Smooth muscle cell (in vitro differentiated cells): ENCODE measurements around the gene REG3A. TPM values are rescaled to one million over a fixed set of nuclear protein-coding genes. Genes with fewer than 3 reads are reported as not detected.

ENCODE experiments used
- DNase-seq: peaks from one replicate; lab custom pipeline; 2025; ENCODE audit not compliant: unreplicated experiment; lab: John Stamatoyannopoulos, UW
- H2AFZ ChIP-seq: fragments of 200-600 bp; sonication (generic); 2 replicates; pipeline ENCODE4 v1.6.0; 2016; ENCODE audit warnings: antibody characterized with exemption, low read depth, mild to moderate bottlenecking
- H3F3A ChIP-seq: fragments of 200-600 bp; sonication (generic); 2 replicates; pipeline ENCODE4 v1.6.0; 2017; ENCODE audit warnings: antibody characterized with exemption, low read depth
- H3K27ac ChIP-seq: fragments of 200-600 bp; sonication (generic); 2 replicates; pipeline ENCODE4 v1.5.1; 2016; ENCODE audit warnings: low read depth, mild to moderate bottlenecking
- H3K27me3 ChIP-seq: fragments of 200-600 bp; sonication (generic); 2 replicates; pipeline ENCODE4 v1.6.1; 2016; ENCODE audit warnings: low read depth, mild to moderate bottlenecking
- H3K36me3 ChIP-seq: fragments of 200-600 bp; sonication (generic); 2 replicates; pipeline ENCODE4 v1.5.1; 2016; ENCODE audit warnings: low read depth
- H3K4me1 ChIP-seq: fragments of 200-600 bp; sonication (generic); 2 replicates; pipeline ENCODE4 v1.5.1; 2016; ENCODE audit warnings: low read depth
- H3K4me2 ChIP-seq: fragments of 200-600 bp; sonication (generic); 2 replicates; pipeline ENCODE4 v1.6.0; 2016; ENCODE audit warnings: mild to moderate bottlenecking
- H3K4me3 ChIP-seq: fragments of 200-600 bp; sonication (generic); 2 replicates; pipeline ENCODE4 v1.5.1; 2016; ENCODE audit warnings: mild to moderate bottlenecking
- H3K79me2 ChIP-seq: fragments of 200-600 bp; sonication (generic); 2 replicates; pipeline ENCODE4 v1.6.0; 2016; ENCODE audit warnings: low read depth, mild to moderate bottlenecking
- H3K9ac ChIP-seq: fragments of 200-600 bp; sonication (generic); 2 replicates; pipeline ENCODE4 v1.6.0; 2016; ENCODE audit warnings: low read depth
- H3K9me3 ChIP-seq: fragments of 200-600 bp; sonication (generic); replicated peaks from 2 replicates; pipeline ENCODE4 v1.5.1; 2016; ENCODE audit warnings: low read depth
- H4K20me1 ChIP-seq: fragments of 200-600 bp; sonication (generic); 2 replicates; pipeline ENCODE4 v1.6.0; 2016; ENCODE audit warnings: low read depth
- CTCF ChIP-seq: fragments of 200-600 bp; sonication (generic); IDR thresholded peaks from 2 replicates; pipeline ENCODE4 v1.5.1; 2017; ENCODE audit warnings: borderline replicate concordance, mild to moderate bottlenecking, antibody characterized with exemption; ENCODE audit not compliant: insufficient read depth, poor library complexity, severe bottlenecking
- WGBS: methylation state at CpG from one replicate; pipeline ENCODE4 v1.1.7; 2016; ENCODE audit warnings: low lambda C conversion rate; 5-methylcytosine and 5-hydroxymethylcytosine counted together
- polyA plus RNA-seq: library from polyadenylated mRNA; unstranded; fragments of >200 nt; fragmentation: Nextera tagmentation; extraction: Ambion mirVana; gene quantifications from 2 replicates; pipeline ENCODE4 v1.2.1, GENCODE V29; 2016
- total RNA-seq: library from RNA; depleted of rRNA; stranded (reverse); fragments of >200 nt; gene quantifications from 2 replicates; pipeline ENCODE4 v1.2.3, GENCODE V29; 2014

Gene REG3A
- total and polyA plus RNA-seq, 2 experiments from 2014 or later, result not detected

- H3K4me2 ChIP-seq, result no peak overlapping the region
- H3K79me2 ChIP-seq, result no peaks in the 10 kb centered on the region
- TF ChIP-seq CTCF, result no peak
- no peak overlapping the region for H2AFZ ChIP-seq
- no peak overlapping the region for H3K4me3 ChIP-seq
- no peaks in the 10 kb centered on the region for H3F3A ChIP-seq
- no peak overlapping the region for H3K9ac ChIP-seq
- no peaks in the 10 kb centered on the region for H3K4me1 ChIP-seq
- H3K9me3 ChIP-seq, result no peaks in the 10 kb centered on the region
- H3K27ac ChIP-seq, result no peak overlapping the region
- H3K27me3 ChIP-seq, result no peaks in the 10 kb centered on the region
- DNase-seq, result no peak
- 89% methylated on average over 3 of the region's 3 CpGs for WGBS
- H3K36me3 ChIP-seq, result no peaks in the 10 kb centered on the region
- no peaks in the 10 kb centered on the region for H4K20me1 ChIP-seq
These were observed 33.9 kb downstream of the REG3A start for GRCh38 chr2:79125721-79125985.

- H2AFZ ChIP-seq, result no peak overlapping the region
- H3K4me2 ChIP-seq, result no peak overlapping the region
- no peaks in the 10 kb centered on the region for H3F3A ChIP-seq
- DNase-seq, result no peak
- H3K79me2 ChIP-seq, result no peaks in the 10 kb centered on the region
- H3K4me1 ChIP-seq, result no peaks in the 10 kb centered on the region
- no peak overlapping the region for H3K4me3 ChIP-seq
- H4K20me1 ChIP-seq, result no peaks in the 10 kb centered on the region
- H3K27ac ChIP-seq, result no peak overlapping the region
- no peaks in the 10 kb centered on the region for H3K27me3 ChIP-seq
- no peaks in the 10 kb centered on the region for H3K9me3 ChIP-seq
- H3K36me3 ChIP-seq, result no peaks in the 10 kb centered on the region
- H3K9ac ChIP-seq, result no peak overlapping the region
- WGBS, result 87% methylated on average over 9 of the region's 9 CpGs
- TF ChIP-seq CTCF, result no peak
These were observed 34.4 kb downstream of the REG3A start for GRCh38 chr2:79124907-79125720.

- TF ChIP-seq CTCF, result no peak
- no peak for DNase-seq
- no peak overlapping the region for H3K4me2 ChIP-seq
- WGBS, result 89% methylated on average over 2 of the region's 2 CpGs
- H2AFZ ChIP-seq, result no peak overlapping the region
- no peaks in the 10 kb centered on the region for H3K4me1 ChIP-seq
- H3K9ac ChIP-seq, result no peak overlapping the region
- H3K79me2 ChIP-seq, result no peaks in the 10 kb centered on the region
- H3K4me3 ChIP-seq, result no peak overlapping the region
- H4K20me1 ChIP-seq, result no peaks in the 10 kb centered on the region
- H3K36me3 ChIP-seq, result no peaks in the 10 kb centered on the region
- no peak overlapping the region for H3K27ac ChIP-seq
- no peaks in the 10 kb centered on the region for H3F3A ChIP-seq
- H3K9me3 ChIP-seq, result no peaks in the 10 kb centered on the region
- H3K27me3 ChIP-seq, result no peaks in the 10 kb centered on the region
These were observed 36.9 kb downstream of the REG3A start for GRCh38 chr2:79122676-79123075.

GRCh38 chr2:79120194-79120713 is 39.3 kb downstream of the REG3A start, which contains the start of gene REG1A:
TSS of gene REG1A (plus strand) at chr2:79120488. CDS start at chr2:79120862, 374 bp downstream.
- Histone ChIP-seq H4K20me1 (no peaks in the 10 kb centered on the region), H3F3A (no peaks in the 10 kb centered on the region), H3K27ac (no peak within 1 kb of the TSS), H3K4me3 (no peak within 1 kb of the TSS), H3K36me3 (no peaks in the 10 kb centered on the region), H3K9me3 (no peaks in the 10 kb centered on the region), H3K4me1 (no peaks in the 10 kb centered on the region), H3K79me2 (no peaks in the 10 kb centered on the region), H3K27me3 (no peaks in the 10 kb centered on the region), H2AFZ (no peak within 1 kb of the TSS), H3K9ac (no peak within 1 kb of the TSS), H3K4me2 (no peak within 1 kb of the TSS)
- 74% methylated on average over 6 of the region's 6 CpGs for WGBS
- TF ChIP-seq CTCF, result no peak
- no peak for DNase-seq
